ENCODE measurements around the gene POLR3E.

DNA sequence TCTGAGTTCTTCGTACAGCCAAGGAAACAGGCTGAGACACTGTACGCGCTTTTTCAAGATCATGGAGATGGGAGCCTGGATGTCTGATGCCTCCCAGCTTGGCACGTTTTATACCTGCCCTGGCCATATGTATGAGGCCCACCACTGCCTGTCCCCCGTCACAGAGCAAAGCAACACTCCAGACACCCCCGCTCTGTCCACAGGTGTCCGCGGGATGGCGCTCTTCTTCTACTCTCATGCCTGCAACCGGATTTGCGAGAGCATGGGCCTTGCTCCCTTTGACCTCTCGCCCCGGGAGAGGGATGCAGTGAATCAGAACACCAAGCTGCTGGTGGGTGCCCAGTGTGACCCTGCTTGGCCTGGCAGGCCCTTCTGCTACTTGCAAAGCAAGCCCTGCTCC lies 39.8 kb upstream of the POLR3E start:
- TF ChIP-seq SIN3A (IDR thresholded peaks at IDR 0.05; ENCODE audit: low read depth) (no peak), JUND (IDR thresholded peaks at IDR 0.05) (no peak), YY1 (IDR thresholded peaks at IDR 0.05; ENCODE audit: extremely low read depth, insufficient replicate concordance, low read depth, low read length) (no peak), ELF1 (IDR thresholded peaks at IDR 0.05; ENCODE audit: borderline replicate concordance, low read depth) (no peak), EZH2 (IDR thresholded peaks at IDR 0.05) (no peak), POLR2A (IDR thresholded peaks at IDR 0.05; ENCODE audit: borderline replicate concordance, extremely low read depth, insufficient read depth, insufficient read length) (no peak), MAX (IDR thresholded peaks at IDR 0.05) (no peak), CEBPB (IDR thresholded peaks at IDR 0.05; ENCODE audit: low read depth) (no peak), ATF3 (IDR thresholded peaks at IDR 0.05) (no peak)
- TF ChIP-seq, protein P1, sequence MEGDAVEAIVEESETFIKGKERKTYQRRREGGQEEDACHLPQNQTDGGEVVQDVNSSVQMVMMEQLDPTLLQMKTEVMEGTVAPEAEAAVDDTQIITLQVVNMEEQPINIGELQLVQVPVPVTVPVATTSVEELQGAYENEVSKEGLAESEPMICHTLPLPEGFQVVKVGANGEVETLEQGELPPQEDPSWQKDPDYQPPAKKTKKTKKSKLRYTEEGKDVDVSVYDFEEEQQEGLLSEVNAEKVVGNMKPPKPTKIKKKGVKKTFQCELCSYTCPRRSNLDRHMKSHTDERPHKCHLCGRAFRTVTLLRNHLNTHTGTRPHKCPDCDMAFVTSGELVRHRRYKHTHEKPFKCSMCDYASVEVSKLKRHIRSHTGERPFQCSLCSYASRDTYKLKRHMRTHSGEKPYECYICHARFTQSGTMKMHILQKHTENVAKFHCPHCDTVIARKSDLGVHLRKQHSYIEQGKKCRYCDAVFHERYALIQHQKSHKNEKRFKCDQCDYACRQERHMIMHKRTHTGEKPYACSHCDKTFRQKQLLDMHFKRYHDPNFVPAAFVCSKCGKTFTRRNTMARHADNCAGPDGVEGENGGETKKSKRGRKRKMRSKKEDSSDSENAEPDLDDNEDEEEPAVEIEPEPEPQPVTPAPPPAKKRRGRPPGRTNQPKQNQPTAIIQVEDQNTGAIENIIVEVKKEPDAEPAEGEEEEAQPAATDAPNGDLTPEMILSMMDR (IDR thresholded peaks at IDR 0.05 in 2 of 3, conservative IDR thresholded peaks at IDR 0.05 in 1 of 3; ENCODE audit: borderline replicate concordance in 1 of 3, insufficient read depth in 1 of 3, low read depth in 2 of 3, low read length in 2 of 3), result no peak
